GM18508 (cell line): Measurements from ENCODE around the gene SH3BP5.
A peak's percentile ranks its signal among the peaks of the same experiment; 100 is the strongest.

Experiments used
- ATAC-seq: cut with Tn5 transposase; IDR thresholded peaks from one replicate; pipeline ENCODE4 v1.9.1; 2021; ENCODE audit warnings: moderate number of reproducible peaks; ENCODE audit not compliant: insufficient read depth, unreplicated experiment

SH3BP5 gene

DNA sequence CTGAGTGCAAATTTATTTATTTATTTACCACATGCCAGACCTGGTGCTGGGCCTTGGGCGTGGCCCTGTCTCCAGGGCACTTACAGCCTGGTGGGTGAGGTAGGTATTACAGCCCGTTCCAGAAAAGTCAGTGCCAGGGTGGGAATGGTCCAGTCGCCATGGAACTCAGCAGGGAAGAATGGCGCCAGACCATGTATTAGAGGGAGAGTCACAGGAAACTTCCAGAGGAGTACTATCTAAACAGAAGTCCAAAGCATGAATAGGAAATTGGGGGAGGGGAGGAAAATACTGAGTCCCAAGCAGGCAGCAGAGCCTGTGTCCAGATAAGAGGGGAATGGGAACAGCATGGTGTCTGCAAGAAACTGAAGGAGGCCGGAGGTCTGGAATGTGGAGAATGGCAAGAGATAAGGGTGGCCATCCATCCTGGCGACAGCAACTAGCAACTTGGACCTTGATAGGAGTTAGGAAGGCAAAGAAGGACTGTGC lies 27.0 kb downstream of the SH3BP5 start:
- ATAC-seq: no peak

DNA sequence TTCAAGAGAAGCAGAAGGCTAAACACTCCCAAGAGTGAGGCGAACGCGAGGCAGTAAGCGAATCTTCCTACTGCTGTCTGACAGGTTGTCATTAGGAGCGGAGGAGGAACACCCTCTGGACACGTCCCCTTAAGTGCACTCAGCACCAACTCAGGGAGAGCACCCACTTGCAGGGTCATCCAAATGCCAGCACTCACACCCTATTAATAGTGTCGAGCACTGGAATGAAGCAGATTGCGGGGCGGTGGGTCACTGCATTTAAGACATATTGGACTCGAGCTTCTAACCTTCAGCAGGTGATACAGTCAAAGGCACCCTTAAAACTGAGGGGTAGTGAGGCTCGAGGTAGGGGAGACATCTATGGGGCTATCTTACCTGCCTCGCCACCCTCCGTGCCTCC lies 28.7 kb downstream of the SH3BP5 start:
- no peak for ATAC-seq

DNA sequence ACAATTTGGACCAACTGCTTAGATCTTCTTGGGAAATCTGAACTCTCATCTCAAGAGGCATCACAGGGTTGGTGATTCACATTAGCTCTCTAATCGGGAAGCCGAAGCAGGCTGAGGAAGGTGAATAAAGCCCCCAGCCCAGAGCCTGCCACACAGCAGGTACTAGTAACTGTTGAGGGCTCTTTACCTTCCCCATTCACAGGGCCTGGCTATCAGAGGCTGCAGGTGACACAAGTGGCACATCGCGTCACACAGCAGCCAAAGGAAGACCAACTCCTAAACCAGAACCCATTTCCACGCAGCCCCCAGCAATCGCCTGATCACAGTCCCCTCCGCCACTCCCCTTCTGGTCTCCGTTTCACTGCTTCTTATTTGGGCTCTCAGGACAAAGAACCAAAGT lies 29.2 kb downstream of the SH3BP5 start:
- ATAC-seq: no peak

DNA sequence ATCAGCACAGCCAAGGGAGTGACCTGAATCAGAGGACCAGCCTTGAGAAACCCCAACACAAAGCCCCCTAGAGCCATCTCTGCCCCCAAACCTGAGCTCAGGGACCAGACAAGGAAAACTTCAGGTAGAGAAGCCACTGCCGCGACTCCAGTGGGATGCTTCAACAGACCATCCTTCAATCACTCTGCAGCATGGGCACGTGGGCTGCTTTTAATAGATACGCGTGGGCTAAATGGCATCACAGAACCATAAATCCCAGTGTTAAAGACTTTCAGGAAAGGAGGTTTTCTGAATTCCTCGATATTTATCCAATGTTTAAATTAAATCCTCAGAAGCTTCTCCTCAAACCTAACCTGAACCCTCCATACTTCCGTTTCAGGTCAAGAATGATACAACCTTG lies 30.6 kb downstream of the SH3BP5 start:
- ATAC-seq: no peak

DNA sequence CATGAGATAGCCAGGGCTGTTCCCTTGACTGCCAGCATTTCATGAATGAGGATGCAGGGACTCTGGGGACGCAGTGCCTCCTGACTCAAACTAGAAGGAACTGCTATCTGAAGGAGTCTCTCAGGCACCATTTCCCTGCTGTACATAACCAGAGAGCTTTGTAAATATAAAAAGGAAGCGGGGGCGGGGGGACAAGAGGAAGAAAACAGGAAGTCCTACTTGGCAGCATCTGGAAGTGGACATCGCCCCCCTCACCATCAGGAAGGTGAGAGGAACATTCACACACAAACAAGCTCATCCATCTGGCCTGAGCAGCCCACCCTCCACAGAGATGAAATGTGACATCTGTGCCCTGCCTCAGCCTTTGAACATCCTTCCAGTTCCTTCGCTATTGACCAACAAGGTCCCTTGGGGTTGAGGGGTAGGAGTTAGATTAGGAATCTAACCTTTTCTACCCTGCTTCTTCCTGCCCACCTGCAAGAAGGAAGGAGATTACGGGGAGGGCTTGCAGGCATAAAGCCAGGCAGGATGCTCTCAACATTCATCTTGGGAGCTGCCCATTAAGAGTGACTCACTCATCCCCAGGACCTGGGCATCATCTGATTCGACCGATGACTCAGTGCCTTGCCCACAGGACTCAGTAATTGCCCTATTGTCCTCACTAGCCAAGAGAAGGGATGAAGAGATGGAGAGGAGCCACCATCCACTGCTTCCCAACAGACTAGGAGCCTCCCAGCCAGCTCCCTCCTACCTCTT lies 31.9 kb downstream of the SH3BP5 start:
- ATAC-seq: no peak

DNA sequence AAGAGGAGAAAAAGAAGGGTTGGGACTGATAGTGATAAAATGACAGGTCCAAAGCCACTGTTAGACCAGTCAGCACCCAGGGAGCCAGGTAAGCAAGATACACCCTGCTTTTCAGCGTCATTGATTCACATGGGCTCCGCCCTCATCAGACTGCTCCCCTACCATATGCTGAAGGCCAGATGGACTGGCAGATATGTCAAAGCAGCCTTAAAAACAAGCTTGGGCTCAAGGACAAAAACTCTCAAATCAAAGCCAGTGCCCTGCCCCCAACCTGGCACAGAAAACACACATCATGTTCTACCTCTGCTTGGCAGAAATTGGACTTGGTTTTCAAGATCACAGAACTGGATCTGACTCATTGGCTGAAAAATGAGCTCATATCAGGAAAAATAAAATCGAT lies 33.4 kb downstream of the SH3BP5 start:
- ATAC-seq: no peak

DNA sequence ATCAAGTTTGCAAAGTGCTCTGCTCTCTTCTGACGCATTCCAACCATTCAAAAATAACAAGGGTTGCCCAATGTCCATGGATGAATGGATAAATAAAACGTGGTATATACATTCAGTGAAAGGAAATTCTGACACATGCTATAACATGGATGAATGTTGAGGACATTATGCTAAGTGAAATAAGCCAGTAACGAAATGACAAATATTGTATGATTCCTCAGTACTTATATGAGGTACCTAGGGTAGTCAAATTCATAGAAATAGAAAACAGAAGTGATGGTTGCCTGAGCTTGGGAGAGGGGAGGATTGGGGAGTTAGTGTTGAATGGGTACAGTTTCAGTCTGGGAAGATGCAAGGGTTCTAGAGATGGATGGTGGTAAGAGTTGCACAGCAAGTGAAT lies 33.9 kb downstream of the SH3BP5 start:
- ATAC-seq: no peak

DNA sequence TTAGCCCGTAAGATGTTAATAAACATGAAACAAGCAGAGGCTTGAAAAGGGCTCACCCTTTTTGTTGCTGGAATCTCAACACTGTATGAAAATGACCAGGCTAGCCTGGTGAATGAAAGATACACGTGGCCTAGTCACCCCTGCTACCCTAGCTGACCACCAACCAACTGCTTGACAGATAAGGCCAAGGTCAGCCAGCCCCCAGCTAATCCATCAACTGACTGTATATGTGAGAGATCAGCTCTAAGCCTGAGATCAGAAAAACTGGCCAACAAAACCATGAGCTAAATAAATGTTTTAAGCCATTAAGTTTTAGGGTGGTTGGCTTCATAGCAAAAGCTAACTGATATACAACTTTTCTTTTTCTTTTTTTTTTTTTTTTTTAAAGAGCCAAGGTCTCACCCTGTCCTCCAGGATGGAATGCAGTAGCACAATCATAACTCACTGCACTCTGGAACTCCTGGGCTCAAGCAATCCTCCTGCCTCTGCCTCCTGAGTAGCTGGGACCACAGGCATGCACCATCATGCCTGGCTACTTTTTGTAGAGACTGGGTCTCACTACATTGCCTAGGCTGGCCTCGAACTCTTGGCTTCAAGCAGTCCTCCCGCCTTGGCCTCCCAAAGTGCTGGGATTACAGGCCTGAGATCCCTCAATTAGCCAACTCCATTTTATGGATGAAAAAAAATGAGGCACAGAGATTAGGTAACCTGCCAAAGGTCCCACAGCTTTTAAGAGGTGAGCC lies 34.6 kb downstream of the SH3BP5 start:
- ATAC-seq: no peak

DNA sequence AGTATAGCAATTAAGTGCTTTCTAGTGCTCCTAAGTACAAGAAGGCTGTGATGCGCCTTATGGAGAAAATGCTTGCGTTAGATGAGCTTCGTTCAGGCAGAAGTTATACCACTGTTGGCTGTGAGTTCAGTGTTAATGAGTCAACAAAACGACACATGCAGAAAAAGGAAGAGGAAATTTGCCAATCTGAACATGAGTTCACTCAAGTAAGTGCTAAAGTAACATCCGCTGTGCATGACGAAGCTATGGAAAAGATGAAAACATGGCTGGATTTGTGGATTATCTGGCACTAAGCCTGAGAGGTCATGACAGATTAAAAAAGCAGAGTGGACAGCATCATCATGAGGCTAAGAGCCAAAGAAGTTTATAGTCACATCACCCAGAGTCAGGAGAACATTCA lies 36.9 kb downstream of the SH3BP5 start:
- ATAC-seq: no peak

DNA sequence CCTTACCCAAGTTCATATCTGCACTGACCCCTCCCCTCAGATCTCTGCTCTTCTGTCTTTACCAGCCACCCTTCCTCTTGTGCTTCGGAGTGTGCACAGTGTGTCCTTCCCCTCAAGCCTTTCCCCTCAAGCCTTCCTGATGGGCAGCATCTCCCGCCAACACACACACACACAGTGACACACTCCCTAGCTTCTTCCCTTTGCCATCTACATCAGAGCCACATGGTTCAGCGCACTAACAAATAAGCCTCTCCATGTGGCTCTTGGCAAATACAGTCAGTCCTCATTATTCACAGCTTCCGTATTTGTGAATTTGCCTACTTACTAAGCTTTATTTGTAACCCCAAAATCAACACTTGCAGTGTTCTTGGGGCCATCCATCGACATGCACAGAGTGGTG lies 37.5 kb downstream of the SH3BP5 start:
- ATAC-seq: no peak

DNA sequence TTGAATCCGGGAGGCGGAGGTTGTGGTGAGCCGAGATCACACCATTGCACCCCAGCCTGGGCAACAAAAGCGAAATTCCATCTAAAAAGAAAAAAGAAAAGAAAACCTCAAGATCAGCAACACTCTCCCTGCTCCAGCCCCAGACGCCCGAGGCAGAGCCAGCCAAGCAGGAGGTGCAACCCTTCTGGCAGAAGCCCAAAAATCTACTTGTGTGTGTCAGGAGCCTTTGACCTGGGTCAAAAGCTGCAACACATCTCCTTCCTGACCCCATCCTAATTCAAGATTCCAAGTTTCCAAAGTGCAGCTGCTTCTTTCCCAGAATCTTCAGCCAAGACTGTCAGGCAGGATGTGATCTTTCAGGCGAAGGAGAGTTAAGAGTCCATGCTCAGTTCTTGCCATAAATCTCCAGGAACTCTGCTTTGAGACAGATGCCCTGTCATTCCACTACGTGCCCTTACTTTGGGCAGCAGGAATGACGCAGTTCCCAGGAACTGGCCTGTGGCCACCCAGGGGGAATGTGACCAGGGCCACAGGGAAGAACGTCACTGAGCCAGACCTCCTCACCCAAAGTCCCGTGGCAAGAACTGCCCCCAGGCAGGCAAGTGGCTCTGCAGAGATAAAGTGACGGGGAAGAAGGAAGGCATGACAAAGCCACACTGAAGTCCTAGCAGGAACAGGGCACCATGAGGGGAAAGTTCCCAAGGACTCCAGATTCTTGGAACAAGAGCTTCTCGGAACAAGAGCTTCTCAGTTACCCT lies 39.4 kb downstream of the SH3BP5 start:
- no peak for ATAC-seq

DNA sequence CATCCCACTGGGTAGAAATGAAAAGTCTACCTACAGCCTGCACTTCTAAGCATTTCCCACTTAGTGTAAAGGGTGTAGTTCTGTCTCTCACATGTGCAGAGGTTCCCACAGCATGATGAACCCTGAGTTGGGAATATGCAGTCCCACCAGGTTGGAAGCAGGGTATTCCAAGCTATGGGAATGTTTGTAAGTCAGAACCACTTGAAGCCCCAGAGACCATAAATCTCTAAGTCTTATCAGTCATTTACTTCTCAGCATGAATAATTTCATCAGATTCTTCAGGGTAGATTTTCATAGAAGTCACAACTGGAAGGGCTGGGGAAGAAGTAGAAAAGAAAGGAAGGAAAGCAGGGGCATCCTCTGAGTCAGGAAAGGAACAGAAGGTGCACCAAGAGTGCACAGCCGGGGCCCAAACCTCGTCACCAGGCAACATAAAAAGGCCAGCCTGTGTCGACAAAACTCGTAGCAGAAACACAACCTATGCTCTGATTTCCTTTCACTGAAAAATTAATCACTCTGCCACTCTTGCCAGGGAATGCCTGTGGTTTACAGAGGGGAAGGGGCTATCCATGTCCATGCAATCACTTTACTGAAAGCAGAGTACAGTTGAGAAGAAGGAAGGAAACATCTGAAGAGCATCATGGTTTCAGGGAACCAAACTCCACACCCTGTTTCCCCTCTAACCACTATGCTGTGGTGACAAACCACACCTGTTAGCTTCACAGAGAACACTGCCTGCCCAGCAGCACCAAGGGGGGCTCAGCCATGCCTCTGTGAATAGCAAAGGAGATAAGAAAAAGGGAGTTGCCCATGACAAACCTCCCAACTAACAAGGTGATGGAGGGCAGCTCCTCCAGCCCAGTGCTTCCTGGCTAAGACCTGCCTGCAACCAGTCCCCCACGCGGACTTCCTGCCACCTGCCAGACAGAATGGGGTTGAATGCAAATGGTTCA lies 40.5 kb downstream of the SH3BP5 start:
- peak; percentile 52 for ATAC-seq

DNA sequence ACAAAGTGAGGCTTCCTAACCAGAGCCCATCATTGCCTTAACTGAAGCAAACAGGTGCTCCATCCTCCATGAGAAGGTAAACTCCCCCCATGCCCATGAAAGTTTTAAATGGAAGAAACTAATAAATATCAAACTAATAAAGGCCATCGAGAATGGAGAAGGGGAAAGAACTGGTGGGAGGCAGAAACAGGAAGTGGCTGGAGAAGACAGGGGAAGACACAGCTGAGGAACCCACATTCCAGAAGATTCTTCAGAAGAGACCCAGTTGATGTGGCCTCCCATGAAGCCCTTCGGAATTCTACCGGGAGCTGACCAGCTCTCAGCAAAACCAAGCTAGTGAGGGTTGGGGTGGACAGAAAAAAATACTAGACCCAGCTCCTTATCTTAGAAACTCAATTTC lies 41.6 kb downstream of the SH3BP5 start:
- ATAC-seq: no peak

DNA sequence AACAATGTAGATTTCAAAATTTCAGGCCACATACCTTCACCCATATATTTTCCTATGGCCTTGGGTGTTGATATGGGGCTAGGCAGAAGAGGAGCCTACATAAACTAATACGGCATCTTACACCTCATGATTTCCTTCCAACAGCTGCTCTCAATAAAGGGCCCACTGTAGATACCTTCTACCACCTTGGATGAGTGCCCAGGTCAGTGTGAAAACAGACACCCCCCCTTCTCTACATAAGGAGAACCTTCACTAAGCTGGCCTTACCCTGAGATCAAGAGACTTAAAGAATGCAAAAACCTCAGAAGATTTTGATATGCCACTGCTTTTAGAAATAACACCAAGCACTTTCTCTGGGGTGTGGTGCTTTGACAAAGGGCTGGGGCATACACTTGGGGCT lies 42.7 kb downstream of the SH3BP5 start:
- no peak for ATAC-seq

DNA sequence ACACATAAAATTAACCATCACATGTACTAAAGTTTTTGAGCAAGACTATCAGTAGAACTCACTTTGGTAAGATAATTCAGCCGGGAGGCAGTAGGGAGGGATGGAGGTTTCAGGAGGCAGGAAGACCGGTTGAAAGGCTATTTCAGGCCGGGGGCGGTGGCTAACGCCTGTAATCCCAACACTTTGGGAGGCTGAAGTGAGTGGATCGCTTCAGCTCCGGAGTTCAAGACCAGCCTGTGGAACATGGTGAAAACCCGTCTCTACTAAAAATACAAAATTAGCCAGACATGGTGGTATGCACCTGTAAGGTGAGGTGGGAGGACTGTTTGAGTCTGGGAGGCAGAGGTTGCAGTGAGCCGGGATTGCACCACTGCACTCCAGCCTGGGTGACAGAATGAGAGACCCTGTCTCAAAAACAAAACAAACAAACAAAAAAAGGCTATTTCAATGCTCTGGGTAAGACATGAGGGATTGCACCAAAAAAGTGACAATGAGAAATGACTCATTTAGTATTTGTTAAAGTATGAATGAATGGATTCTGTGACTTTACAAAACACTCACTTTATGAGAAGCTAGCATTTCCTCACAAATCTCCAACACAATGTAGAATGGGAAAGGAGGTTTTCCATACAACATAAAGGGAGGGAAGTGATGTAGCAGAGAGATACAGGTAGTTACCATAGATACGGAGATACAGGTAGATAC lies 43.9 kb downstream of the SH3BP5 start:
- ATAC-seq: no peak

DNA sequence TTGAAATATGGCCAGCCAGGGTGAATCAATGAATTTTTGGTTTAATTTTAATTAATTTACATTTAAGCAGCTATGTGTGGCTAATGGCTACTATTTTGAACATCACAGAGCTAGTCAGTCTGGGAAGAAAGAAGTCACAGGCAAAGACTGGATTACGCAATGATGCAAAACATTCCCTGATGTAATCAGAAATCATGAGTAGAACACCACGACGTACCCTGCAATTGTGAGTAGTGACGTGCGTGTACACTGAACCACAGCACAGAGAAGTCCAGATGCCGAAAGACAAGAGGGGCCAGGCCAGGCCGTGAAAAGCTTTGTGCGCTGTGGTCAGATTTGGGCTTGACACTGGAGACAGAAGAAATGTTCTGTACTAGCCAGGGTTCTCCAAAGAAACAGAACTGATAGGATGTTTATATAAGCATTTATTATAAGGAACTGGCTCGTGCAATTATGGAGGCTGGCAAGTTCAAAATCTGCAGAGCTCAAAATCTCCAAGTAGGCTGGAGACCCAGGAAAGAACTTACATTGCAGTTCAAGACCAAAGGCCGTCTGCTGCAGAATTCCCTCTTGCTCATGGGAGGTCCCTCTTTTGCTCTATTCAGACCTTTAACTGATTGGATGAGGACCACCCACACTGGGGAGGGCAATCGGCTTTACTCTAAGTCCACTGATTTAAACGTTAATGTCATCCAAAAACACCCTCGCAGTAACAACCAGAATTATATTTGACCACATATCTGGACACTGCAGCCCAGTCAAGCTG lies 44.6 kb downstream of the SH3BP5 start:
- ATAC-seq: no peak

DNA sequence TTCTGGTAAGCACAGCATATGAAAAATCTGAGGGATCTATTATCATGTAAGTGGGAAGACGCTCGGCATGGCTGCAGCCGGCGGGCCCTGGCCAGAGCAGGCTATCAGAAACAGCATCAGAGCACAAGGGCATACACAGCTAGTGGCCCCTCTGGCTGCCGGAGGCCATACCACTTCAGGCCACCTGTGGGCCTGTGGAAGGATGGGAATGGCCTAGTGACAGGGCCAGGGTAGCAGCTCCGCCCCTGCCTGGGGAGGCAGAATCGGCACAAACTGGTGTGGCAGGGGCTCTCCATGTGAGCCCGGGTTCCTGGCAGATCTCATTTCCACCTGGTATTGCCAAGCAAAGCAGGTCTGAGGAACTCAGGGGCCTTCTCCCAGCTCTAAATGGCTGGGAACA lies 46.4 kb downstream of the SH3BP5 start:
- no peak for ATAC-seq

DNA sequence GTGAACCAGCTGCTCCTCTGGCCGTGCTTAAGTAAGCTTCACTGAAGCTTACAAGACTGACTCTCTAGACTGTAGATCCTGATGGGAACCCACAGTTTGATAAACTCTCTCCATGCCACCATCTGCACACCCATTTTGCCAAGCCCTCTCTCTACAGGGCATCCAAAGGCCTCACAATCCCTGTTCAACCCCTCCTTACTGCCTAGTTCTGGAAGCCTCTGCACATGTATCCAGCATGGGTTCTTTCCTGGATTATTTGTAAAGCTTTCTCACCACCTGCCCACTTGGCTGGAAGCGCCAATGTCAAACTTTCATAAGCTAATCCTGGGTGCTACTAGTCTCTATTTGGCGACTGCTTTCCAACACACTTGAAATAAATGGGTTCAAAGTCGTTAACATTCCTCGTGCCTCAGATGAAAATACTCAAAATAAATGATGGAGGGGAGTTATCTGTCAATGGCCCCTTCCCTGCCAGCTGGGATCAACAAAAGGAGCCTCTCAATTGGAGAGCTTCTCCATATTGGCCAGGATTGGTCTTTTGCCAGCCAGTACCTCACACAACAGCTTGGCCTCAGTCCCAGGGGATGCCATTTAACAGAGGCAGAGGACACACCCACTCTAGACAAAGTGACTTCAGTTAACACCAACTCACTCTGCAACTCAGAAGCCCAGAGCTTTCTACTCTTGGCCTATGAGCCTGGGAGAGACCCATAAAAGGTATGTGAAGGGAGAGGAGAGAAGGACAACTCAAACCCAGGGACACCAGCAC lies 48.1 kb downstream of the SH3BP5 start:
- ATAC-seq: no peak
